ENCODE measurements around the gene SEMA5B.

Gene SEMA5B

DNA sequence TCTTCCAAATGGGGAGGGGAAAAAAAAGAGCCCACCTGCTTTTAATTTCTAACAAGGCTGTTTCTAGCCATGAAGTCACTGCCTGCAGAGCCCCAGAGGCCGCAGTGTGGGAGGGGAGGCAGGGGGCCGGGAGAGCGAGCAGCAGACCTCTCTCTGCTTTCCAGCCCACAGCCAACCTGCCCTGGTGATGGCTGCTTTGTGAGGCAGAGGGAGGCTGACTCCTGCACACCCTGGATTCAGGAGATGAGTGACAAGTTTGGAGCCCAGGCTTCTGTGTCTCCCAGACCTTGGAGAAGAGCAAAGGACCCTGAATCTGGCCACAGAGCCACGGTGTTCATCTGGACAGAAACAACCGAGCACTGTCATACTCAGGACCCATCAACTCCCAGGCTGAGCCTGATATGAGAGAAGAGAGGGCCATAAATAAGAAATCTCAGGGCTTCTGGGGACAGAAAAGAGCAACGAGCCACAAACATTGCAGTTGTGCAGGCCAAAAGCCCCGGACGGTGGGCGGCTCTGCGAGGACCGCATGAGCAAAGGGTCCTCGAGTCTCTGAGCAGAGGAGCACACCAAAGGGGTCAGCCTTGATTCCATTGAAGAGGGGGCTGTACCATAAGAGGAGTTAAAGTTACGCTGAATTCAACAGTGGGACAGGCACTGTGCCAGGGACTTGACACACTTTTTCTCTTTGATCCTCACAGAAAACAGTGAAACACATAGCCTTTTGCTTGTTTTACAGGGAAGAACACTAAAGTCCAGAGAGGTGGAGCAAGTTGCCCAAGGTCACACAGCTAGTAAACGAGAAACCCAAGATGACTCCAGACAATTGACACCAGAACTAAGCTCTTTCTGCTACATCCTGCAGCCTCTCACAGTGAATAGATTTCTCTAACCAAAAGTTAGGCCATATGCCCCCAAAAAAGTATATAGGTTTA lies 97.2 kb downstream of the SEMA5B start:
- H3K27ac ChIP-seq (ENCODE audit: low read depth, low read length): no peak overlapping the region
- H3K9me3 ChIP-seq (ENCODE audit: control insufficient read depth in 1 of 2, low read length in 2 of 2): no peaks in the 10 kb centered on the region
- no peaks in the 10 kb centered on the region for H3K4me1 ChIP-seq (ENCODE audit: control insufficient read depth in 1 of 2, insufficient read depth in 2 of 2, low read length in 2 of 2)
- H3K4me3 ChIP-seq (ENCODE audit: low read depth in 1 of 2, low read length in 2 of 2): no peak overlapping the region
- H3K27me3 ChIP-seq (ENCODE audit: control insufficient read depth in 1 of 2, insufficient read depth in 2 of 2, low read length in 2 of 2): no peaks in the 10 kb centered on the region
- no peaks in the 10 kb centered on the region for H3K36me3 ChIP-seq (ENCODE audit: control insufficient read depth in 1 of 2, insufficient read depth in 2 of 2, low read length in 2 of 2)
- no peak overlapping the region for H3K9ac ChIP-seq (ENCODE audit: low read depth in 1 of 2, low read length in 2 of 2)

DNA sequence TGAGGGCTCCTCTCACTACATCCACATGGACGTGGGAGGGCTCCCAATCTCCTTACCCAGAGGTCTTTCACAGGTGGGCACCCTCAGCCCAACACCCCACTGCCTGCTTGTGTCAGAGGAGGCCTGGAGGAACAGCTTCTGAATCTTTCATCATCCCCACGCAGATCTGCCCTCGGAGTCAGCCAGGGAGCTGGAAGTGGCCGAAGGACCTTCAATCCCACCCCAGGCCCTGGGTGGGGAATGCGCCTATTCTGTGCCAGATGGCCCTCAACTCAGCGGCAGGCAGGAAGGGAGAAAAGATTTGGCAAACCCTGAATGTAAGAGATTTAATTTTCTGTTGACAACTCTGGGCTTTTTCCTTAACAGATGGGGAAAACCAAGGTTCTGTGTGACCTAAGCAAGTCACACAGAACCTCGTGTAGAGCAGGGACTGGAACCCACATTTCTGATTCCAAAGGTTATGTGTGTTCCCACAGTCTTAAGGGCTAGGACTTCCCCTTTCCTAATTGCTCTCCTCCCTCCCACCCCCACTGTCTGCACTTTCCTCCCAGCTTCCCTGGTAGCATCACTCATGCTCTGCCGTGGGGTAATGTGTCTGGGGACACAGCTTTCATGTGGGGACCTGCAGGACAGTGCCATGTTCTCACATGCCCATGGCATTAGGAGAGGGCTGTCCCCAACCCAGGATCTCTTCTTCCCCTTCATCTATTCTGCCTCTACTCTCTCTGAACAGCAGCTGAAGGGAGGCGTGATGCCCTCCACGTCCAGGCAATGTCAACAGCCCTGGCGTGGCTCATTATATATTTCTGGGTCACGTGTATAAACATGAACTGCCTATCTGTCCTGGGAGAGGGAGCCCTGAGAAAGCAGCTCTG lies 98.1 kb downstream of the SEMA5B start:
- H3K4me1 ChIP-seq (ENCODE audit: control insufficient read depth in 1 of 2, insufficient read depth in 2 of 2, low read length in 2 of 2): no peaks in the 10 kb centered on the region
- H3K36me3 ChIP-seq (ENCODE audit: control insufficient read depth in 1 of 2, insufficient read depth in 2 of 2, low read length in 2 of 2): no peaks in the 10 kb centered on the region
- peaks cover 6% of the 10 kb centered on the region in 2 donors for H3K27me3 ChIP-seq (ENCODE audit: control insufficient read depth in 1 of 2, insufficient read depth in 2 of 2, low read length in 2 of 2)
- no peak overlapping the region for H3K9ac ChIP-seq (ENCODE audit: low read depth in 1 of 2, low read length in 2 of 2)
- H3K27ac ChIP-seq (ENCODE audit: low read depth, low read length): no peak overlapping the region
- H3K4me3 ChIP-seq (ENCODE audit: low read depth in 1 of 2, low read length in 2 of 2): no peak overlapping the region
- no peaks in the 10 kb centered on the region for H3K9me3 ChIP-seq (ENCODE audit: control insufficient read depth in 1 of 2, low read length in 2 of 2)

DNA sequence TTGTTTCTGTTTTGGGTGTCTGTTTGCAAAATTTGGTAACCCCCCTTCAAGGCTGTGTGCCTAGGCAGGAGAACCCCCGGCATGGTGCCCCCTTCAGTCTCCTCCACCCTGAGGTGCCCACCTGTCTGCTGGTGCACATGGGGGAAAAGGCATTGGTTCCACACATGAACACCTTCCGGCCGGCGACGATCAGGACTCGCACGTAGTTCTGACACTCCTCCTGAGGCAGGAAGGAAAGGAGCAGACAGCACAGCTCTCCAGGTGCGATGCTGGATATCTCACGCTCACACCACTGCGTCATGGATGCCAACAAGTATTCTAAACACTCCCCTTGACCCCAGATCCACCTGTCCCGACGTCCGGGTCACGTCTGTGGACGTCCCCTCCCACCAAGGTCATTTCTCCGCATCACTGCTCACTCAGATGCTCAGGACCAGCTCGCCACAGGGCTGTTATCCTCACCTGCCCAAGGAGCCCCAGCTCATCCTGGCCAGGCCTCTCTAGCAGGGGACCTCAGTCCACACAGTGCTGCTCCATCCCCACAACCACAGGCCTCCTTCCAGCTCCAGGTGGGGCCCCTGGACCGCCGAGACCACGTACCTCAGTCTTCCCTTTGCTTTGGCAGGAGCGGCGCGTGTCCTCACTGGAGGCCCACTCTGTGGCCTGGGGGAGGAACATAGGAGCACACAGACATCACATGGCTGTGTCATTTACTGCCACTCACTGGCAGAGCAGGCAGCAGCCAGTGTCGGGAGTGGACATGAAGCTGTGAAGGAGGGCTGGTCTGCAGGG lies 99.0 kb downstream of the SEMA5B start:
- Histone ChIP-seq H3K9ac (ENCODE audit: low read depth in 1 of 2, low read length in 2 of 2) (no peak overlapping the region), H3K27ac (ENCODE audit: low read depth, low read length) (no peak overlapping the region), H3K27me3 (ENCODE audit: control insufficient read depth in 1 of 2, insufficient read depth in 2 of 2, low read length in 2 of 2) (peaks cover 10 to 14% of the 10 kb centered on the region in 2 donors), H3K4me3 (ENCODE audit: low read depth in 1 of 2, low read length in 2 of 2) (no peak overlapping the region), H3K9me3 (ENCODE audit: control insufficient read depth in 1 of 2, low read length in 2 of 2) (no peaks in the 10 kb centered on the region), H3K36me3 (ENCODE audit: control insufficient read depth in 1 of 2, insufficient read depth in 2 of 2, low read length in 2 of 2) (no peaks in the 10 kb centered on the region), H3K4me1 (ENCODE audit: control insufficient read depth in 1 of 2, insufficient read depth in 2 of 2, low read length in 2 of 2) (no peaks in the 10 kb centered on the region)

DNA sequence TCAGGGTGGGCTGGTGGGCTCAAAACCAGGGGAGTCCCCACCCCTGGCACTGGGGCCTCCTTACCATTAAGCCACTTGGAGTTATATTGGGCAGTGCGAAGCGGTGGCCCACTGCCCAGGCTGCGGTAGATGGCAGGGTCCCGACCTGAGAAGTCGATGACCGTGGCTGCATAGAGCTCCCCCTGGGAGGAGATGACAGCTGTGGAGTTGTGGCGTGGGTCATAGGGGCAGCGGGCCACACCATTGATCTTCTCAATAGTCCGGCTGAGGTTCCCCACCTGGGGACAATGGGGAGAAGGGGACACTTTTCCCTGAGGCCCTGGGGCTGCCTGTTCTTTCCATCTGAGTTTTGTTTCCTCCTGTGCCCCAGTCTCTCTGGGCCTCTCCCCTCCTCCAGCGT lies 99.8 kb downstream of the SEMA5B start:
- H3K4me3 ChIP-seq (ENCODE audit: low read depth in 1 of 2, low read length in 2 of 2): no peak overlapping the region
- no peaks in the 10 kb centered on the region for H3K9me3 ChIP-seq (ENCODE audit: control insufficient read depth in 1 of 2, low read length in 2 of 2)
- no peak overlapping the region for H3K9ac ChIP-seq (ENCODE audit: low read depth in 1 of 2, low read length in 2 of 2)
- H3K27ac ChIP-seq (ENCODE audit: low read depth, low read length): no peak overlapping the region
- peaks cover 18 to 23% of the 10 kb centered on the region in 2 donors for H3K27me3 ChIP-seq (ENCODE audit: control insufficient read depth in 1 of 2, insufficient read depth in 2 of 2, low read length in 2 of 2)
- no peaks in the 10 kb centered on the region for H3K4me1 ChIP-seq (ENCODE audit: control insufficient read depth in 1 of 2, insufficient read depth in 2 of 2, low read length in 2 of 2)
- no peaks in the 10 kb centered on the region for H3K36me3 ChIP-seq (ENCODE audit: control insufficient read depth in 1 of 2, insufficient read depth in 2 of 2, low read length in 2 of 2)

DNA sequence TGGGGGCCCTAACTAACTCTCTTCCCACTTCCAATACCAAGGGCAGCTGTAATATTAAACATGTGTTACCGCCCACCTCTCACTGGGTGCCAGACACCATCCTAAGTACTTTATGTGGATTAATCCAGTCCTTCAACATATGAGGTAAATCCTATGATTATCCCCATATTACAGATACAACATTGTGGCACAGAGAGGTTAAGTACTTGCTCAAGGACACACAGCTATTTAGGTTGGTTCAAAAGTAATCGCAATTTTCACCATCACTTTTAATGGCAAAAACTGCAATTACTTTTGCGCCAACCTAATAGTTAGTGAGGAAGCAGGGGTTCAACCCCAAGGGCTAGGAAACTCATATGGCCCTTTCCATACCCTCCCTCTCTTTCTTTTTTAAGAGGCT lies 100.8 kb downstream of the SEMA5B start:
- H3K4me1 ChIP-seq (ENCODE audit: control insufficient read depth in 1 of 2, insufficient read depth in 2 of 2, low read length in 2 of 2): peaks cover 0 to 6% of the 10 kb centered on the region in 2 donors
- no peak overlapping the region for H3K27ac ChIP-seq (ENCODE audit: low read depth, low read length)
- H3K9ac ChIP-seq (ENCODE audit: low read depth in 1 of 2, low read length in 2 of 2): no peak overlapping the region
- no peaks in the 10 kb centered on the region for H3K36me3 ChIP-seq (ENCODE audit: control insufficient read depth in 1 of 2, insufficient read depth in 2 of 2, low read length in 2 of 2)
- H3K4me3 ChIP-seq (ENCODE audit: low read depth in 1 of 2, low read length in 2 of 2): no peak overlapping the region
- peaks cover 27 to 32% of the 10 kb centered on the region in 2 donors for H3K27me3 ChIP-seq (ENCODE audit: control insufficient read depth in 1 of 2, insufficient read depth in 2 of 2, low read length in 2 of 2)
- no peaks in the 10 kb centered on the region for H3K9me3 ChIP-seq (ENCODE audit: control insufficient read depth in 1 of 2, low read length in 2 of 2)

DNA sequence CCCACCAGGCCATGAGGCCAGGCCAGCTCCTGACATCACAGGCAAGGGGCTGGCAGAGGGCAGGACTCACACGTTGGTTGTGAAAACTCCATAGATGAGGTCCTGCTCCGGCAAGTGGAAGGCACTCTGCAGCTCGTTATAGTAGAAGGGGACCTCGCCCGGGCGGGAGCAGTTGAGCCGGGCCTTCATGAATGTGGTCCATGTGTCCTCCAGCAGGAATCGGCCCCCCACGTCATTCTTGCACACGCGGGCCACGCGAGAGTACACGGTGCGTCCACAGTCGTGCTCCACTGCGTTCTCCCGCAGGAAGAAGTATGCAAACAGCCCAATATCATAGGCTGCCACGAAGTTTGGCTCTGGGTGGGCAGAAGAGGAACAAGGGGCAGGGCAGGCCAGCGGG lies 101.2 kb downstream of the SEMA5B start:
- H3K27me3 ChIP-seq (ENCODE audit: control insufficient read depth in 1 of 2, insufficient read depth in 2 of 2, low read length in 2 of 2): peaks cover 32 to 37% of the 10 kb centered on the region in 2 donors
- no peak overlapping the region for H3K4me3 ChIP-seq (ENCODE audit: low read depth in 1 of 2, low read length in 2 of 2)
- H3K27ac ChIP-seq (ENCODE audit: low read depth, low read length): no peak overlapping the region
- no peaks in the 10 kb centered on the region for H3K36me3 ChIP-seq (ENCODE audit: control insufficient read depth in 1 of 2, insufficient read depth in 2 of 2, low read length in 2 of 2)
- H3K9ac ChIP-seq (ENCODE audit: low read depth in 1 of 2, low read length in 2 of 2): no peak overlapping the region
- no peaks in the 10 kb centered on the region for H3K9me3 ChIP-seq (ENCODE audit: control insufficient read depth in 1 of 2, low read length in 2 of 2)
- peaks cover 0 to 9% of the 10 kb centered on the region in 2 donors for H3K4me1 ChIP-seq (ENCODE audit: control insufficient read depth in 1 of 2, insufficient read depth in 2 of 2, low read length in 2 of 2)

DNA sequence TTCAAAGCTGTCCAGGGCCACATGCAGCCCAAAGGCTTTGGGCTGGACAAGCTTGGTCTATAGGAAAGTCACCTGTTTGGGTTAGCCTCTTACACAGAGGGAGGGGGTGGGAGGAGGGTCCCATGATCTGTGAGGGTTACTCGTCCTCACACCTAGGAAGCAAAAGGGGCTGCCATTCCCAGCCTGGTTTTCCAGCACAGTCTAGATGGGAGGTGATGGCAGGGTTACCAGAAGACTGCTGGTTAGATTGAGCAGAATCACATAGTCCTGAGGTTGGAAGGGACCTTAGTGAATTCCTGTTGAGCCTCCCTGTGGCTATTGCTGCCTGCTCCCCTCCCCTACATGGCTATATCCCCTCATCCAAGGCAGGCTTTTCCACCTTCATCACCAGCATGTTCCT lies 101.8 kb downstream of the SEMA5B start:
- Histone ChIP-seq H3K9ac (ENCODE audit: low read depth in 1 of 2, low read length in 2 of 2) (no peak overlapping the region), H3K9me3 (ENCODE audit: control insufficient read depth in 1 of 2, low read length in 2 of 2) (no peaks in the 10 kb centered on the region), H3K27ac (ENCODE audit: low read depth, low read length) (no peak overlapping the region), H3K27me3 (ENCODE audit: control insufficient read depth in 1 of 2, insufficient read depth in 2 of 2, low read length in 2 of 2) (peaks cover 36 to 42% of the 10 kb centered on the region in 2 donors), H3K4me3 (ENCODE audit: low read depth in 1 of 2, low read length in 2 of 2) (no peak overlapping the region), H3K4me1 (ENCODE audit: control insufficient read depth in 1 of 2, insufficient read depth in 2 of 2, low read length in 2 of 2) (peaks cover 0 to 9% of the 10 kb centered on the region in 2 donors), H3K36me3 (ENCODE audit: control insufficient read depth in 1 of 2, insufficient read depth in 2 of 2, low read length in 2 of 2) (no peaks in the 10 kb centered on the region)

DNA sequence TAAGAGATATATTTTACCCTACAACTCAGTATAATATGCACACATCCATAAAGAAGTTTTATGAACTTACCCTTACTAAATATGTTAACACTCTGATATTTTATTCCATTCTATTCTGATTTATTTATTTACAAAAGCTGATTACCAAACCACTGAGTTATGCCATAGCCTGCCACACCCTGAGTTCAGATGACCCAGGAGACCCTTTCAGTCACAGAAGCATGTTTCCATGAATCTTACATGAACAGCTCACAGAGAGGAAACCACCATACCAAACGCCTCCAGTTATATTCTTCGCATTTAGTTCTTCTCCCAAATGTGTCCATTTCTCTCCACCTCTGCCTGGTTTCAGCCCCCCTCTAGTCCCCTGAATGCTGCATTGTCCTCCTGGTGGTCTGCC lies 103.5 kb downstream of the SEMA5B start:
- peaks cover 42 to 45% of the 10 kb centered on the region in 2 donors for H3K27me3 ChIP-seq (ENCODE audit: control insufficient read depth in 1 of 2, insufficient read depth in 2 of 2, low read length in 2 of 2)
- H3K4me3 ChIP-seq (ENCODE audit: low read depth in 1 of 2, low read length in 2 of 2): no peak overlapping the region
- no peak overlapping the region for H3K9ac ChIP-seq (ENCODE audit: low read depth in 1 of 2, low read length in 2 of 2)
- no peak overlapping the region for H3K27ac ChIP-seq (ENCODE audit: low read depth, low read length)
- no peaks in the 10 kb centered on the region for H3K9me3 ChIP-seq (ENCODE audit: control insufficient read depth in 1 of 2, low read length in 2 of 2)
- H3K36me3 ChIP-seq (ENCODE audit: control insufficient read depth in 1 of 2, insufficient read depth in 2 of 2, low read length in 2 of 2): no peaks in the 10 kb centered on the region
- peaks cover 0 to 9% of the 10 kb centered on the region in 2 donors for H3K4me1 ChIP-seq (ENCODE audit: control insufficient read depth in 1 of 2, insufficient read depth in 2 of 2, low read length in 2 of 2)

DNA sequence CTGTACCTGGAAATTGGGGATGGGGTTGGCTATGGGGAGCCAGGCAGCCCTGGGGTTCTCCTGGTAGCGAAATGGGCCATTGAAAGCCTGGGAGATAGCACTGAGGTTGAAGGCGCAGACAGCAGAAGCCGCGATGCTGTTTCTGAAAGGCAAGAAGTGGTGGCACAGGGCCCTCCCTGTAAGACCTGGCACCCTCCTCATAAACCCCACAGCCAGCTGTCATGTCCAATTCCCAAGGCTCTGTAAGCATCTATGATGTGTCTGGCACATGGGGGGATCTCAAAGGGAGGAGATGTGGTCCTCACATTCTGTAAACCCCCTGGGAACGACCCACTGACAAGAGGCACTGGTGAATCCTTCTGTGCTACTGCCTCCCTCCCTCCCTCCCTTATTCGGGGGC lies 104.0 kb downstream of the SEMA5B start:
- H3K4me3 ChIP-seq (ENCODE audit: low read depth in 1 of 2, low read length in 2 of 2): no peak overlapping the region
- peaks cover 0 to 9% of the 10 kb centered on the region in 2 donors for H3K4me1 ChIP-seq (ENCODE audit: control insufficient read depth in 1 of 2, insufficient read depth in 2 of 2, low read length in 2 of 2)
- no peaks in the 10 kb centered on the region for H3K36me3 ChIP-seq (ENCODE audit: control insufficient read depth in 1 of 2, insufficient read depth in 2 of 2, low read length in 2 of 2)
- no peaks in the 10 kb centered on the region for H3K9me3 ChIP-seq (ENCODE audit: control insufficient read depth in 1 of 2, low read length in 2 of 2)
- H3K27me3 ChIP-seq (ENCODE audit: control insufficient read depth in 1 of 2, insufficient read depth in 2 of 2, low read length in 2 of 2): peaks cover 42 to 45% of the 10 kb centered on the region in 2 donors
- no peak overlapping the region for H3K9ac ChIP-seq (ENCODE audit: low read depth in 1 of 2, low read length in 2 of 2)
- H3K27ac ChIP-seq (ENCODE audit: low read depth, low read length): no peak overlapping the region

Measured in duodenal mucosa (tissue), 2 donors.